ENCODE measurements around the gene DPY19L1.
A peak's percentile ranks its signal among the peaks of the same experiment; 100 is the strongest.

DPY19L1 gene

GRCh38 chr7:35040906-35041305 lies 3.6 kb upstream of the DPY19L1 start:
- DNase-seq (ENCODE audit: low spot score) = no peak
- no peak for TF ChIP-seq CTCF (IDR thresholded peaks at IDR 0.05; ENCODE audit: extremely low read depth, missing control alignments)

- no peak for DNase-seq (ENCODE audit: low spot score)
- TF ChIP-seq CTCF (IDR thresholded peaks at IDR 0.05; ENCODE audit: extremely low read depth, missing control alignments) = no peak
These were observed 2.1 kb upstream of the DPY19L1 start for GRCh38 chr7:35039343-35039742.

GRCh38 chr7:35038354-35038753 lies 1.1 kb upstream of the DPY19L1 start:
- no peak for TF ChIP-seq CTCF (IDR thresholded peaks at IDR 0.05; ENCODE audit: extremely low read depth, missing control alignments)
- DNase-seq (ENCODE audit: low spot score) = no peak

GRCh38 chr7:35037526-35038341 lies 449 bp upstream of the DPY19L1 start:
- peak; percentile 98 for DNase-seq (ENCODE audit: low spot score)
- peak; percentile 80 for TF ChIP-seq CTCF (IDR thresholded peaks at IDR 0.05; ENCODE audit: extremely low read depth, missing control alignments)

GRCh38 chr7:35036361-35037171 lies 719 bp downstream of the DPY19L1 start:
- DNase-seq (ENCODE audit: low spot score) = no peak
- no peak for TF ChIP-seq CTCF (IDR thresholded peaks at IDR 0.05; ENCODE audit: extremely low read depth, missing control alignments)

GRCh38 chr7:35035511-35035961 lies 1.7 kb downstream of the DPY19L1 start:
- peak; percentile 63 for DNase-seq (ENCODE audit: low spot score)
- TF ChIP-seq CTCF (IDR thresholded peaks at IDR 0.05; ENCODE audit: extremely low read depth, missing control alignments) = peak; percentile 27

GRCh38 chr7:35032166-35032565 lies 5.1 kb downstream of the DPY19L1 start:
- TF ChIP-seq CTCF (IDR thresholded peaks at IDR 0.05; ENCODE audit: extremely low read depth, missing control alignments) = no peak

More at GRCh38 chr7:35032166-35032565, 5.1 kb downstream of the DPY19L1 start:
- DNase-seq (ENCODE audit: low spot score) = no peak

All from GM20000 (cell line).